ENCODE measurements around the gene PRF1.

GRCh38 chr10:70575486-70575873, 27.1 kb downstream of the PRF1 start:
- TF ChIP-seq CTCF (IDR thresholded peaks at IDR 0.05; ENCODE audit: poor library complexity): no peak
- no peak for TF ChIP-seq EZH2 (IDR thresholded peaks at IDR 0.05; ENCODE audit: borderline replicate concordance)

Data from hepatocyte (in vitro differentiated cells).